NCI-H146 treated with DMSO at 0.1 percent for 48 hours (cell line): Measurements from ENCODE around the gene SIT1.
"Not testable (repeated sequence)": the region's sequence is repeated elsewhere in the genome, so short reads cannot be mapped to it uniquely, and the experiment has no call there.

Experiments used
- DNase-seq: peaks from one replicate; lab custom pipeline; 2025; ENCODE audit not compliant: unreplicated experiment; lab: John Stamatoyannopoulos, UW

Gene SIT1

GRCh38 chr9:35660966-35661415, 10.3 kb upstream of the SIT1 start:
- no peak for DNase-seq

- no peak for DNase-seq
Observed at GRCh38 chr9:35659340-35659739, 8.6 kb upstream of the SIT1 start.

GRCh38 chr9:35658968-35659220, 8.2 kb upstream of the SIT1 start:
- no peak for DNase-seq

- peak; percentile 92 for DNase-seq
Observed at GRCh38 chr9:35658137-35658967, 7.6 kb upstream of the SIT1 start, which contains the start of gene CCDC107. Gene CCDC107 (plus strand): TSS chr9:35658292. CDS start chr9:35658380, 88 bp downstream.

- DNase-seq, result peak; percentile 98
Observed at GRCh38 chr9:35657546-35658136, 6.9 kb upstream of the SIT1 start, which contains the start of gene RMRP. Gene RMRP (minus strand): TSS chr9:35658019.

- DNase-seq, result peak; percentile 56
Observed at GRCh38 chr9:35656831-35657545, 6.3 kb upstream of the SIT1 start.

GRCh38 chr9:35656348-35656747, 5.6 kb upstream of the SIT1 start:
- no peak for DNase-seq

GRCh38 chr9:35653611-35654010, 2.9 kb upstream of the SIT1 start:
- no peak for DNase-seq

- no peak for DNase-seq
Observed at GRCh38 chr9:35652829-35653209, 2.1 kb upstream of the SIT1 start.

- DNase-seq, result no peak
Observed at GRCh38 chr9:35651956-35652828, 1.5 kb upstream of the SIT1 start.

- DNase-seq, result no peak
Observed at GRCh38 chr9:35649431-35650340, 1.0 kb downstream of the SIT1 start.

- DNase-seq, result peak; percentile 90
Observed at GRCh38 chr9:35646533-35647265, 4.0 kb downstream of the SIT1 start.

- peak; percentile 71 for DNase-seq
Observed at GRCh38 chr9:35646153-35646532, 4.6 kb downstream of the SIT1 start.

- not testable (repeated sequence) for DNase-seq
Observed at GRCh38 chr9:35645736-35646135, 5.0 kb downstream of the SIT1 start.

GRCh38 chr9:35643046-35643445, 7.7 kb downstream of the SIT1 start:
- DNase-seq, result no peak

GRCh38 chr9:35641478-35641877, 9.3 kb downstream of the SIT1 start:
- DNase-seq, result not testable (repeated sequence)

GRCh38 chr9:35640431-35640830, 10.3 kb downstream of the SIT1 start:
- not testable (repeated sequence) for DNase-seq

- DNase-seq, result no peak
Observed at GRCh38 chr9:35639631-35640030, 11.1 kb downstream of the SIT1 start.

GRCh38 chr9:35639225-35639624, 11.5 kb downstream of the SIT1 start:
- DNase-seq, result not testable (repeated sequence)
